Spleen (tissue), 7 donors: ENCODE results near the gene BCL10.

Source experiments
- POLR2A ChIP-seq, 3 donors: fragments of 450-650 bp; IDR thresholded peaks; one replicate each; pipeline ENCODE4 v1.5.1; 2017; ENCODE audit warnings: antibody characterized with exemption in 3 of 3, mild to moderate bottlenecking in 1 of 3
- TF ChIP-seq, protein P1 (sequence below), 11 experiments: fragments of 200-600 bp in 7 of 11; fragments of 450-650 bp in 4 of 11; sonication (generic) in 4 of 11; IDR thresholded peaks in 8 of 11; conservative IDR thresholded peaks in 3 of 11; 1 replicate in 7 of 11; 2 replicates in 4 of 11; pipeline versions ENCODE4 v1.4.0 to v1.8.0; 2016 to 2021; ENCODE audit warnings: antibody characterized with exemption in 11 of 11, inconsistent platforms in 4 of 11, mild to moderate bottlenecking in 1 of 11
- donor health status: DM: no; HTN: no; CAD: no; lungs with moderate emphysema.
- donor health status: DM: no; HTN: no; CAD: no.
- donor health status: DM: no; HTN: no; CAD: no.

DNA sequence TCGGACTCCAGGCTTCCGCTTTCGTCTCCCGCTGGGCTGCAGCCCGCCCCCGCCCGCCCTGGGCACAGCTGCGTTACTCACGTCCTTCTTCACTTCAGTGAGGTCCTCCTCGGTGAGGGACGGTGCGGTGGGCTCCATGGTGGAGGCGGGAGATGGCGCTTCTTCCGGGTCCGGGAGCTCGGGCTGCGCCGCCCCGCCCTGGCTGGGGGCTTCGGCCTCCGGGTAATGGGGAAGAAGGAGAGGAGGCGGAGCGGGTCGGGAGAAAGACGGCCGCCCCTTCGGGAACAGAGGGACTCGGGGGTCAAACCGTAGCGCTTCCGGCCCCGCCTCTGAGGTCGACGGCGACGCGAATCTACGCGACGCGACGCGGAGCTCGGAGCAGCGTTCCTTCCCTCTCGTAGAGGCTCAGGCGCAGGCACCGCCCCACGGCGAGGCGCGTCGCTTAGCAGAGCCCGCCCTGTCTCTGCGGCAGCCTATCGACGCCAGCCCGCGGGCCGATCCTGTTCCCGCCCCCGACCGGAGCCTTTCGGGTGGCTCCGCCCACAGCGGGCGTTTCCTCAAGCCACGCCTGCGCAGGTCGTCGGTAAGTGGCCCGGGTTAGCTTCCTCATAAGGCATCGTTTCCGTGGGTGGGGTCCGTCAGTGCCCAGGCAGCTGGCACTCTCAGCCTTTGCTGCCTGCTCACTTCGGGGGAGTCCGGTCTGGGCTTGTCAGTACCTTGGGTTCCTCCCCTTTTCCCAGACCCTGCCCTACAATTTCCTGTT, at the start of gene BCL10:
- TF ChIP-seq, protein P1, sequence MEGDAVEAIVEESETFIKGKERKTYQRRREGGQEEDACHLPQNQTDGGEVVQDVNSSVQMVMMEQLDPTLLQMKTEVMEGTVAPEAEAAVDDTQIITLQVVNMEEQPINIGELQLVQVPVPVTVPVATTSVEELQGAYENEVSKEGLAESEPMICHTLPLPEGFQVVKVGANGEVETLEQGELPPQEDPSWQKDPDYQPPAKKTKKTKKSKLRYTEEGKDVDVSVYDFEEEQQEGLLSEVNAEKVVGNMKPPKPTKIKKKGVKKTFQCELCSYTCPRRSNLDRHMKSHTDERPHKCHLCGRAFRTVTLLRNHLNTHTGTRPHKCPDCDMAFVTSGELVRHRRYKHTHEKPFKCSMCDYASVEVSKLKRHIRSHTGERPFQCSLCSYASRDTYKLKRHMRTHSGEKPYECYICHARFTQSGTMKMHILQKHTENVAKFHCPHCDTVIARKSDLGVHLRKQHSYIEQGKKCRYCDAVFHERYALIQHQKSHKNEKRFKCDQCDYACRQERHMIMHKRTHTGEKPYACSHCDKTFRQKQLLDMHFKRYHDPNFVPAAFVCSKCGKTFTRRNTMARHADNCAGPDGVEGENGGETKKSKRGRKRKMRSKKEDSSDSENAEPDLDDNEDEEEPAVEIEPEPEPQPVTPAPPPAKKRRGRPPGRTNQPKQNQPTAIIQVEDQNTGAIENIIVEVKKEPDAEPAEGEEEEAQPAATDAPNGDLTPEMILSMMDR (IDR thresholded peaks at IDR 0.05 in 8 of 11, conservative IDR thresholded peaks at IDR 0.05 in 3 of 11): peak in 2 of 11 experiments; percentile 36 to 44
- peak; percentile 24 to 80 (median 26) for TF ChIP-seq POLR2A (IDR thresholded peaks at IDR 0.05)
